ENCODE results near the gene FOXP4.

GRCh38 chr6:41608443-41609151 is 62.4 kb downstream of the FOXP4 start:
- no peak for TF ChIP-seq POLR2AphosphoS5 (IDR thresholded peaks at IDR 0.05)
- TF ChIP-seq, protein P1, sequence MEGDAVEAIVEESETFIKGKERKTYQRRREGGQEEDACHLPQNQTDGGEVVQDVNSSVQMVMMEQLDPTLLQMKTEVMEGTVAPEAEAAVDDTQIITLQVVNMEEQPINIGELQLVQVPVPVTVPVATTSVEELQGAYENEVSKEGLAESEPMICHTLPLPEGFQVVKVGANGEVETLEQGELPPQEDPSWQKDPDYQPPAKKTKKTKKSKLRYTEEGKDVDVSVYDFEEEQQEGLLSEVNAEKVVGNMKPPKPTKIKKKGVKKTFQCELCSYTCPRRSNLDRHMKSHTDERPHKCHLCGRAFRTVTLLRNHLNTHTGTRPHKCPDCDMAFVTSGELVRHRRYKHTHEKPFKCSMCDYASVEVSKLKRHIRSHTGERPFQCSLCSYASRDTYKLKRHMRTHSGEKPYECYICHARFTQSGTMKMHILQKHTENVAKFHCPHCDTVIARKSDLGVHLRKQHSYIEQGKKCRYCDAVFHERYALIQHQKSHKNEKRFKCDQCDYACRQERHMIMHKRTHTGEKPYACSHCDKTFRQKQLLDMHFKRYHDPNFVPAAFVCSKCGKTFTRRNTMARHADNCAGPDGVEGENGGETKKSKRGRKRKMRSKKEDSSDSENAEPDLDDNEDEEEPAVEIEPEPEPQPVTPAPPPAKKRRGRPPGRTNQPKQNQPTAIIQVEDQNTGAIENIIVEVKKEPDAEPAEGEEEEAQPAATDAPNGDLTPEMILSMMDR (IDR thresholded peaks at IDR 0.05): no peak

All from sigmoid colon (tissue), 4 donors.